ENCODE results near the gene MTFP1. TPM values are rescaled to one million over a fixed set of nuclear protein-coding genes. Genes with fewer than 3 reads are reported as not detected.
A peak's percentile ranks its signal among the peaks of the same experiment; 100 is the strongest.

The MTFP1 gene, protein sequence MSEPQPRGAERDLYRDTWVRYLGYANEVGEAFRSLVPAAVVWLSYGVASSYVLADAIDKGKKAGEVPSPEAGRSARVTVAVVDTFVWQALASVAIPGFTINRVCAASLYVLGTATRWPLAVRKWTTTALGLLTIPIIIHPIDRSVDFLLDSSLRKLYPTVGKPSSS
- 10 to 100 TPM; 25.9 to 30.8 TPM for total RNA-seq
- polyA plus RNA-seq (2013, experiment 1 of 2) = 26.7 TPM
- 20.0 TPM for polyA plus RNA-seq (2013, experiment 2 of 2)
- long read RNA-seq, experiment 1, transcript MTFP1-201 (4 exons, 1,370 nt) = major isoform, 16 of 25 reads
- long read RNA-seq, experiment 1, partial matches to known transcripts = 2 of 25 reads
- long read RNA-seq, experiment 1, other reads (novel, unspliced or antisense) = 3 of 25 reads
- long read RNA-seq, experiment 2, transcript MTFP1-201 (4 exons, 1,370 nt) = major isoform, 35 of 41 reads
- long read RNA-seq, experiment 2, partial matches to known transcripts = 0 of 41 reads
- long read RNA-seq, experiment 2, other reads (novel, unspliced or antisense) = 1 of 41 reads
- long read RNA-seq, experiment 3, transcript MTFP1-201 (4 exons, 1,370 nt) = major isoform, 81 of 93 reads
- long read RNA-seq, experiment 3, partial matches to known transcripts = 1 of 93 reads
- long read RNA-seq, experiment 3, other reads (novel, unspliced or antisense) = 6 of 93 reads
- long read RNA-seq, experiment 4, transcript MTFP1-203 (4 exons, 912 nt) = minor isoform, 8 of 88 reads
- long read RNA-seq, experiment 4, transcript MTFP1-201 (4 exons, 1,370 nt) = major isoform, 71 of 88 reads
- long read RNA-seq, experiment 4, transcript MTFP1-202 (3 exons, 891 nt) = minor isoform, 5 of 88 reads
- long read RNA-seq, experiment 4, partial matches to known transcripts = 0 of 88 reads
- long read RNA-seq, experiment 4, other reads (novel, unspliced or antisense) = 2 of 88 reads

DNA sequence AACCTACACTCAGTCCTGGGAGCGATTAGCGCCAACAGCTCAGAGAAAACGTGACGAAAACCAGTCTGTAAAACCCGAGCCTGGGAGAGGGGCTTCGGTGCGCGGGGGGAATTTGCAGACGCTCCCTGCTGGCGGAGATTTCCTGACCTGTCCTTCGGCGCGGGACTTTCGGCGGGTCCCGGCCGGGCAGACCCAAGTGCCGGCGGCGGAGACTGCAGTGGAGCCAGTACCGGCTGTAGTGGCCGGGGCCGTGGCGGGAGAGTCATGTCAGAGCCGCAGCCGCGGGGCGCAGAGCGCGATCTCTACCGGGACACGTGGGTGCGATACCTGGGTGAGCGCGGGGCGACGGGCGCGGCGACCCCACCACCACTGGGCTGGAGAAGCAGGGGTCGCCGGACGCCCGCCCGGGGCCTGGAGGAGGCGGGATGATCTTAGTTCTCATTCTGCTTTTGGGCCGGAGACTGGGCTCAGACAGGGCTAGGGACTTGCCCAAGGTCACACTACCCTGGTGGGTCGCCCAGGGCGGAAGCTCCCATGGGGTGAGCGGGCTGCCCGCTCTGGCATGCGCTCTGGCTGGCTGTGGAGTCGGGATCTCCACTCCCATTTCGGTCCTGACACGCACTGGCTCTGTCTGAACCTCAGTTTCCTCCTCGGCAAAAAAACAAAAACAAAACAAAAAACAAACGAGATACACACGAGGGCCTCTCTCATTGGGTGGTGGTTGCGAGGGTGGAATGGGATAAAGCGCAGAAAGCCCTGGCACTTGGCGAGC, at the start of gene MTFP1:
Gene MTFP1, plus strand, starts transcription at position 153 of the 772 bp plus-strand sequence. Its CDS starts 112 bp downstream, at position 265.
- Histone ChIP-seq H3K9ac (ENCODE audit: extremely low read depth, low read length, poor library complexity, severe bottlenecking) (peak within 1 kb of the TSS; percentile 71), H3K4me3 (ENCODE audit: low read length) (peak within 1 kb of the TSS; percentile 88), H3K36me3 (ENCODE audit: control insufficient read depth, insufficient read depth, low read length) (peaks cover 15% of the 10 kb centered on the region), H3K4me1 (ENCODE audit: control insufficient read depth, insufficient read depth, low read length) (peaks cover 19% of the 10 kb centered on the region), H3K27ac (ENCODE audit: low read depth, low read length) (no peak within 1 kb of the TSS), H3K9me3 (ENCODE audit: control insufficient read depth, low read length) (no peaks in the 10 kb centered on the region), H3K27me3 (ENCODE audit: control insufficient read depth, insufficient read depth, low read length, poor library complexity, severe bottlenecking) (no peaks in the 10 kb centered on the region)
- no peaks in the 10 kb centered on the region for H3K9me3 Mint-ChIP-seq
- peaks cover 29% of the 10 kb centered on the region for H3K4me1 Mint-ChIP-seq
- WGBS, 2 experiments (ENCODE audit: insufficient coverage in 1 of 2, insufficient read length in 1 of 2) = 0 to 2% methylated on average over 35 to 61 of the region's 61 CpGs
- peaks cover 16% of the 10 kb centered on the region for H3K36me3 Mint-ChIP-seq (ENCODE audit: low read depth)
- H3K4me3 Mint-ChIP-seq = peak within 1 kb of the TSS; percentile 79
- peak; percentile 94 for DNase-seq
- H3K27ac Mint-ChIP-seq = peak within 1 kb of the TSS; percentile 97
- TF ChIP-seq, protein P1, sequence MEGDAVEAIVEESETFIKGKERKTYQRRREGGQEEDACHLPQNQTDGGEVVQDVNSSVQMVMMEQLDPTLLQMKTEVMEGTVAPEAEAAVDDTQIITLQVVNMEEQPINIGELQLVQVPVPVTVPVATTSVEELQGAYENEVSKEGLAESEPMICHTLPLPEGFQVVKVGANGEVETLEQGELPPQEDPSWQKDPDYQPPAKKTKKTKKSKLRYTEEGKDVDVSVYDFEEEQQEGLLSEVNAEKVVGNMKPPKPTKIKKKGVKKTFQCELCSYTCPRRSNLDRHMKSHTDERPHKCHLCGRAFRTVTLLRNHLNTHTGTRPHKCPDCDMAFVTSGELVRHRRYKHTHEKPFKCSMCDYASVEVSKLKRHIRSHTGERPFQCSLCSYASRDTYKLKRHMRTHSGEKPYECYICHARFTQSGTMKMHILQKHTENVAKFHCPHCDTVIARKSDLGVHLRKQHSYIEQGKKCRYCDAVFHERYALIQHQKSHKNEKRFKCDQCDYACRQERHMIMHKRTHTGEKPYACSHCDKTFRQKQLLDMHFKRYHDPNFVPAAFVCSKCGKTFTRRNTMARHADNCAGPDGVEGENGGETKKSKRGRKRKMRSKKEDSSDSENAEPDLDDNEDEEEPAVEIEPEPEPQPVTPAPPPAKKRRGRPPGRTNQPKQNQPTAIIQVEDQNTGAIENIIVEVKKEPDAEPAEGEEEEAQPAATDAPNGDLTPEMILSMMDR (conservative IDR thresholded peaks at IDR 0.05) = no peak
- H3K27me3 Mint-ChIP-seq (ENCODE audit: insufficient read depth) = no peaks in the 10 kb centered on the region

DNA sequence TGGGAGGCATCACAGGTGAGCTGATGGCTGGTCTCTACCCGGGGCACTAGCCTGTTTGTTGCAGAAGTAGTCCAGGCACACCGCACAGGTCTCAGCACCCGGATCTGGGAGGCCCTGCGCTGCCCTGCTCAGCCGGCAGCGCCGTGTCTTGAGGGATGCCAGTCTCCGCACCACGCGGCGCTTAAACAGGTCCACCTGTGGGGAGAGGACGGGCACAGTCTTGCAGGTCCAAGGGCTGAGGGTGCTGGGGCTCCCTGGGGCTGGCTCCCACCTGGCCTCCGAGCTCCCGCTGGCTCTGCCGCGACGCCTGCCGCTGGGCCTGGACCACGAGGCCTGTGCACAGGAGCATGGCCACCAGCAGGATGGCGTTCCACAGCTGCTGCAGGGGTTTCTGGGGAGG, 45.6 kb upstream of the MTFP1 start:
- Histone ChIP-seq H3K36me3 (ENCODE audit: control insufficient read depth, insufficient read depth, low read length) (peaks cover 5% of the 10 kb centered on the region), H3K4me1 (ENCODE audit: control insufficient read depth, insufficient read depth, low read length) (no peaks in the 10 kb centered on the region), H3K27me3 (ENCODE audit: control insufficient read depth, insufficient read depth, low read length, poor library complexity, severe bottlenecking) (no peaks in the 10 kb centered on the region), H3K4me3 (ENCODE audit: low read length) (no peak overlapping the region), H3K9ac (ENCODE audit: extremely low read depth, low read length, poor library complexity, severe bottlenecking) (no peak overlapping the region), H3K9me3 (ENCODE audit: control insufficient read depth, low read length) (no peaks in the 10 kb centered on the region), H3K27ac (ENCODE audit: low read depth, low read length) (no peak overlapping the region)
- 92 to 97% methylated on average over 13 to 20 of the region's 20 CpGs for WGBS, 2 experiments (ENCODE audit: insufficient coverage in 1 of 2, insufficient read length in 1 of 2)
- peaks cover 36% of the 10 kb centered on the region for H3K36me3 Mint-ChIP-seq (ENCODE audit: low read depth)
- no peak overlapping the region for H3K27ac Mint-ChIP-seq
- TF ChIP-seq, protein P1 (conservative IDR thresholded peaks at IDR 0.05) = no peak
- no peak overlapping the region for H3K4me3 Mint-ChIP-seq
- no peaks in the 10 kb centered on the region for H3K4me1 Mint-ChIP-seq
- no peaks in the 10 kb centered on the region for H3K9me3 Mint-ChIP-seq
- no peak for DNase-seq
- H3K27me3 Mint-ChIP-seq (ENCODE audit: insufficient read depth) = no peaks in the 10 kb centered on the region

DNA sequence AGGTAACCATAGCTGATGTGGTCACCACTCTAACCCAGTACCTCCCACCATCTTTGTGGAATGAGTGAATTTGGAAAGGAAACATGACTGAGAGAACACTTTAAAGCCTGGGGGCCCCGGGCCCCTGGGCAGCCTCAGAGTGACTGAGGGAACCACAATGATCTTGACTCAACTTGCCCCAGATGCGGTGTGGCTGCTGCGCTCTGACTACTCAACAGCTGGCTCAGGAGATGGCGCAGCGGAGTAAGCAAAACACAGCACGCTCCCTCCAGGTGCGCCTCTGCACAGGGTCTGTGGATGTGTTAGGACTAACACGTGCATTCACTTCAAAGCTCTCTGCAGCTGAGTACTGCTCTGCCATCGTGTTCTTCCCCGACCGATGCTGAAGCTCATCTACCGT, 44.3 kb upstream of the MTFP1 start:
- TF ChIP-seq, protein P1 (conservative IDR thresholded peaks at IDR 0.05) = no peak
- H3K4me1 Mint-ChIP-seq = peaks cover 2% of the 10 kb centered on the region
- no peaks in the 10 kb centered on the region for H3K9me3 ChIP-seq (ENCODE audit: control insufficient read depth, low read length)
- 89 to 93% methylated on average over 12 of the region's 12 CpGs for WGBS, 2 experiments (ENCODE audit: insufficient coverage in 1 of 2, insufficient read length in 1 of 2)
- H3K27ac Mint-ChIP-seq = no peak overlapping the region
- H3K27ac ChIP-seq (ENCODE audit: low read depth, low read length) = no peak overlapping the region
- peaks cover 5% of the 10 kb centered on the region for H3K36me3 ChIP-seq (ENCODE audit: control insufficient read depth, insufficient read depth, low read length)
- peaks cover 31% of the 10 kb centered on the region for H3K36me3 Mint-ChIP-seq (ENCODE audit: low read depth)
- no peak for DNase-seq
- H3K27me3 ChIP-seq (ENCODE audit: control insufficient read depth, insufficient read depth, low read length, poor library complexity, severe bottlenecking) = no peaks in the 10 kb centered on the region
- no peak overlapping the region for H3K4me3 Mint-ChIP-seq
- H3K4me1 ChIP-seq (ENCODE audit: control insufficient read depth, insufficient read depth, low read length) = no peaks in the 10 kb centered on the region
- H3K9ac ChIP-seq (ENCODE audit: extremely low read depth, low read length, poor library complexity, severe bottlenecking) = no peak overlapping the region
- H3K27me3 Mint-ChIP-seq (ENCODE audit: insufficient read depth) = no peaks in the 10 kb centered on the region
- no peak overlapping the region for H3K4me3 ChIP-seq (ENCODE audit: low read length)
- H3K9me3 Mint-ChIP-seq = no peaks in the 10 kb centered on the region

All from endodermal cell (in vitro differentiated cells).